ENCODE measurements around the gene IKZF5. TPM values are rescaled to one million over a fixed set of nuclear protein-coding genes. Genes with fewer than 3 reads are reported as not detected.

The IKZF5 gene
- total RNA-seq, 2 experiments from 2014 or later: 3.7 to 15.8 TPM

DNA sequence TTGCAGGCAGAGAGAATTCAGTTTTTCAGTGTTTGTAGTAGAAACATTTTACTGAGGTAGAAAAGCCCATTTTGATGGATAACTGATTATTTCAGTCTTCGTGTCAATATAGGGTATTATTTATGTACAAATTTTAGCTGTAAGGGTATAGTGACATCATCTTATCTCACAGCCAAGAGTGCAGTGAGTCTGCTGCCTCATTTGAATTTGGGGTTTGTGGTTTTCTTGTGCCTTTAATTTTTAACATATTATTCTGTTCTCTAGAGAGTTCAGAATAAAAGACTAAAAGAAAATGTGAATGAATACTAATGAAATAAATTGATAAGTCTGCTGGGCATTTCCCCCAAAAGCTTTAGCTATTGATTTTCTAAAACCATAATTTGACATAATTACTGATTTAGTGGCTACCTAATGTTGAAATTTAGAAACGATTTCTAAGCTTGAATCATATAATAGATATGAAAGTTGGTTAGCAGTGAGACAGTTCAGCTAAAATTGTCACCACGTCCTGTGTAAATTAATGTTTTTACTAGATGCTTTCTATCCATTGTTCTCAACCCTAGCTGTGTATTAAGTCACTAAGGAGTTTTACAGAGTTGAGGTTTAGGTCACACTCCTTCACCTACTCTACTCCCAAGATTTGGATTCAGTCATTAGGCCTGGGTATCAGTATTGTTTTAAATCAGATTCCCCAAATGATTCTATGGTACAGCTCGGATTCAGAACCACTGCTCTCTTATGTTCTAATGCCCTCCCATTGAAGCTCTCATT lies 37.6 kb upstream of the IKZF5 start:
- Histone ChIP-seq H3K36me3 (ENCODE audit: insufficient read depth, low read length) (no peaks in the 10 kb centered on the region), H4K20me1 (ENCODE audit: insufficient read depth, low read length) (no peaks in the 10 kb centered on the region), H3K9me3 (ENCODE audit: low read length) (no peaks in the 10 kb centered on the region), H3K4me3 (ENCODE audit: low read depth, low read length, poor library complexity, severe bottlenecking) (no peak overlapping the region), H3K27ac (ENCODE audit: low read depth, low read length, poor library complexity, severe bottlenecking) (no peak overlapping the region), H3K4me2 (ENCODE audit: low read length) (no peak overlapping the region), H3K9me2 (ENCODE audit: insufficient read depth, low read length) (no peaks in the 10 kb centered on the region), H3K79me2 (ENCODE audit: insufficient read depth, low read depth, low read length) (no peaks in the 10 kb centered on the region), H2AFZ (ENCODE audit: low read length) (no peak overlapping the region), H3K4me1 (ENCODE audit: insufficient read depth, low read length, poor library complexity, severe bottlenecking) (no peaks in the 10 kb centered on the region)
- POLR2A ChIA-PET: interaction anchor here (1.1 kb wide), 1 partner anchor 17 kb away, joined by 3 read pairs; no protein-coding TSS in a partner anchor
- no peak for TF ChIP-seq EZH2phosphoT487 (IDR thresholded peaks at IDR 0.05; ENCODE audit: borderline replicate concordance, low read depth, low read length)
- TF ChIP-seq, protein P1, sequence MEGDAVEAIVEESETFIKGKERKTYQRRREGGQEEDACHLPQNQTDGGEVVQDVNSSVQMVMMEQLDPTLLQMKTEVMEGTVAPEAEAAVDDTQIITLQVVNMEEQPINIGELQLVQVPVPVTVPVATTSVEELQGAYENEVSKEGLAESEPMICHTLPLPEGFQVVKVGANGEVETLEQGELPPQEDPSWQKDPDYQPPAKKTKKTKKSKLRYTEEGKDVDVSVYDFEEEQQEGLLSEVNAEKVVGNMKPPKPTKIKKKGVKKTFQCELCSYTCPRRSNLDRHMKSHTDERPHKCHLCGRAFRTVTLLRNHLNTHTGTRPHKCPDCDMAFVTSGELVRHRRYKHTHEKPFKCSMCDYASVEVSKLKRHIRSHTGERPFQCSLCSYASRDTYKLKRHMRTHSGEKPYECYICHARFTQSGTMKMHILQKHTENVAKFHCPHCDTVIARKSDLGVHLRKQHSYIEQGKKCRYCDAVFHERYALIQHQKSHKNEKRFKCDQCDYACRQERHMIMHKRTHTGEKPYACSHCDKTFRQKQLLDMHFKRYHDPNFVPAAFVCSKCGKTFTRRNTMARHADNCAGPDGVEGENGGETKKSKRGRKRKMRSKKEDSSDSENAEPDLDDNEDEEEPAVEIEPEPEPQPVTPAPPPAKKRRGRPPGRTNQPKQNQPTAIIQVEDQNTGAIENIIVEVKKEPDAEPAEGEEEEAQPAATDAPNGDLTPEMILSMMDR (conservative IDR thresholded peaks at IDR 0.05; ENCODE audit: low read length): no peak
- CTCF ChIA-PET (ENCODE audit: unreplicated experiment): no interaction called here
- intact Hi-C loops (cut with micrococcal nuclease; ENCODE audit: unreplicated experiment): loop anchor here (10.0 kb wide), 2 partner anchors 339 to 919 kb away; no protein-coding TSS in a partner anchor
- no TSS peak for BruUV-seq (replicated peaks)
- no peak for DNase-seq (ENCODE audit: low spot score)

GRCh38 chr10:123044391-123044790 lies 35.8 kb upstream of the IKZF5 start:
- H3K4me2 ChIP-seq (ENCODE audit: low read length): no peak overlapping the region
- H3K9me2 ChIP-seq (ENCODE audit: insufficient read depth, low read length): no peaks in the 10 kb centered on the region
- POLR2A ChIA-PET: no interaction called here
- no peaks in the 10 kb centered on the region for H3K9me3 ChIP-seq (ENCODE audit: low read length)
- no TSS peak for BruUV-seq (replicated peaks)
- DNase-seq (ENCODE audit: low spot score): no peak
- H3K36me3 ChIP-seq (ENCODE audit: insufficient read depth, low read length): no peaks in the 10 kb centered on the region
- no peak overlapping the region for H3K4me3 ChIP-seq (ENCODE audit: low read depth, low read length, poor library complexity, severe bottlenecking)
- no peaks in the 10 kb centered on the region for H3K79me2 ChIP-seq (ENCODE audit: insufficient read depth, low read depth, low read length)
- no peaks in the 10 kb centered on the region for H3K4me1 ChIP-seq (ENCODE audit: insufficient read depth, low read length, poor library complexity, severe bottlenecking)
- no peak overlapping the region for H2AFZ ChIP-seq (ENCODE audit: low read length)
- H3K27ac ChIP-seq (ENCODE audit: low read depth, low read length, poor library complexity, severe bottlenecking): no peak overlapping the region
- TF ChIP-seq, protein P1 (conservative IDR thresholded peaks at IDR 0.05; ENCODE audit: low read length): peak; percentile 41
- TF ChIP-seq EZH2phosphoT487 (IDR thresholded peaks at IDR 0.05; ENCODE audit: borderline replicate concordance, low read depth, low read length): no peak
- intact Hi-C loops (cut with micrococcal nuclease; ENCODE audit: unreplicated experiment): loop anchor here (5.0 to 10.0 kb wide), 3 partner anchors 88 to 920 kb away; no protein-coding TSS in a partner anchor
- no peaks in the 10 kb centered on the region for H4K20me1 ChIP-seq (ENCODE audit: insufficient read depth, low read length)
- CTCF ChIA-PET (ENCODE audit: unreplicated experiment): no interaction called here

GRCh38 chr10:123043409-123043925 lies 34.9 kb upstream of the IKZF5 start:
- no peaks in the 10 kb centered on the region for H3K9me2 ChIP-seq (ENCODE audit: insufficient read depth, low read length)
- H3K4me2 ChIP-seq (ENCODE audit: low read length): no peak overlapping the region
- H3K79me2 ChIP-seq (ENCODE audit: insufficient read depth, low read depth, low read length): no peaks in the 10 kb centered on the region
- no peak overlapping the region for H3K27ac ChIP-seq (ENCODE audit: low read depth, low read length, poor library complexity, severe bottlenecking)
- no peaks in the 10 kb centered on the region for H3K9me3 ChIP-seq (ENCODE audit: low read length)
- peak; percentile 76 for DNase-seq (ENCODE audit: low spot score)
- no peaks in the 10 kb centered on the region for H3K36me3 ChIP-seq (ENCODE audit: insufficient read depth, low read length)
- intact Hi-C loops (cut with micrococcal nuclease; ENCODE audit: unreplicated experiment): loop anchor here (1.0 to 10.0 kb wide), 4 partner anchors 89 to 921 kb away; no protein-coding TSS in a partner anchor
- no peaks in the 10 kb centered on the region for H4K20me1 ChIP-seq (ENCODE audit: insufficient read depth, low read length)
- TF ChIP-seq, protein P1 (conservative IDR thresholded peaks at IDR 0.05; ENCODE audit: low read length): peak; percentile 92
- TF ChIP-seq EZH2phosphoT487 (IDR thresholded peaks at IDR 0.05; ENCODE audit: borderline replicate concordance, low read depth, low read length): no peak
- no peaks in the 10 kb centered on the region for H3K4me1 ChIP-seq (ENCODE audit: insufficient read depth, low read length, poor library complexity, severe bottlenecking)
- BruUV-seq (replicated peaks): no TSS peak
- CTCF ChIA-PET (ENCODE audit: unreplicated experiment): interaction anchor here (0.9 kb wide), 1 partner anchor 530 kb away, joined by 4 read pairs; no protein-coding TSS in a partner anchor
- H3K4me3 ChIP-seq (ENCODE audit: low read depth, low read length, poor library complexity, severe bottlenecking): no peak overlapping the region
- no peak overlapping the region for H2AFZ ChIP-seq (ENCODE audit: low read length)
- POLR2A ChIA-PET: no interaction called here

Measured in OCI-LY7 (cell line).